IgD-negative memory B cell (primary cell): ENCODE data around the gene IRF4. TPM values are rescaled to one million over a fixed set of nuclear protein-coding genes. Genes with fewer than 3 reads are reported as not detected.
A peak's percentile ranks its signal among the peaks of the same experiment; 100 is the strongest.
"Not testable (repeated sequence)": the region's sequence is repeated elsewhere in the genome, so short reads cannot be mapped to it uniquely, and the experiment has no call there.

Experiments used
- H3K27ac Mint-ChIP-seq, 3 donors: one replicate each; pipeline ENCODE4 v1.8.0; 2020 to 2022; ENCODE audit warnings: mild to moderate bottlenecking in 3 of 3, mixed read lengths in 3 of 3, moderate library complexity in 1 of 3
- H3K27me3 Mint-ChIP-seq: one replicate; pipeline ENCODE4 v1.8.0; 2021; ENCODE audit warnings: mixed read lengths
- H3K36me3 Mint-ChIP-seq: one replicate; pipeline ENCODE4 v1.8.0; 2020; ENCODE audit warnings: mild to moderate bottlenecking, mixed read lengths
- H3K4me1 Mint-ChIP-seq, 3 donors: one replicate each; pipeline ENCODE4 v1.8.0; 2020 to 2022; ENCODE audit warnings: mixed read lengths in 3 of 3, mild to moderate bottlenecking in 1 of 3
- H3K4me3 Mint-ChIP-seq, 4 donors: one replicate each; pipeline ENCODE4 v1.8.0; 2020 to 2022; ENCODE audit warnings: mild to moderate bottlenecking in 4 of 4, mixed read lengths in 4 of 4, moderate library complexity in 3 of 4
- H3K9me3 Mint-ChIP-seq, 3 donors: one replicate each; pipeline ENCODE4 v1.8.0; 2020 to 2021; ENCODE audit warnings: mixed read lengths in 3 of 3, mild to moderate bottlenecking in 1 of 3
- polyA plus RNA-seq: library from polyadenylated mRNA; unstranded; fragments of 300-500 nt; fragmentation: Illumina TruSeq; gene quantifications from one replicate; pipeline ENCODE4 v1.2.3, GENCODE V29; 2021

IRF4 gene
- polyA plus RNA-seq, 1 donor from 2014 or later, result 22.9 TPM

GRCh38 chr6:366389-367297, 24.9 kb upstream of the IRF4 start:
- H3K36me3 Mint-ChIP-seq, result peaks cover 6% of the 10 kb centered on the region
- H3K4me1 Mint-ChIP-seq, result peaks cover 22 to 37% (median 35%) of the 10 kb centered on the region in 3 donors
- peaks cover 0 to 3% (median 2%) of the 10 kb centered on the region in 3 donors for H3K9me3 Mint-ChIP-seq
- peaks cover 10% of the 10 kb centered on the region for H3K27me3 Mint-ChIP-seq
- peak overlapping the region; percentile 1 to 65 (median 6) for H3K27ac Mint-ChIP-seq
- peak overlapping the region in 1 of 4 donors; percentile 81 for H3K4me3 Mint-ChIP-seq

GRCh38 chr6:367298-367794, 24.2 kb upstream of the IRF4 start:
- Mint-ChIP-seq H3K4me1 (peaks cover 21 to 36% (median 34%) of the 10 kb centered on the region in 3 donors), H3K27me3 (peaks cover 12% of the 10 kb centered on the region), H3K36me3 (peaks cover 6% of the 10 kb centered on the region), H3K4me3 (no peak overlapping the region), H3K9me3 (peaks cover 0 to 3% (median 2%) of the 10 kb centered on the region in 3 donors), H3K27ac (peak overlapping the region in 1 of 3 donors; percentile 1)

DNA sequence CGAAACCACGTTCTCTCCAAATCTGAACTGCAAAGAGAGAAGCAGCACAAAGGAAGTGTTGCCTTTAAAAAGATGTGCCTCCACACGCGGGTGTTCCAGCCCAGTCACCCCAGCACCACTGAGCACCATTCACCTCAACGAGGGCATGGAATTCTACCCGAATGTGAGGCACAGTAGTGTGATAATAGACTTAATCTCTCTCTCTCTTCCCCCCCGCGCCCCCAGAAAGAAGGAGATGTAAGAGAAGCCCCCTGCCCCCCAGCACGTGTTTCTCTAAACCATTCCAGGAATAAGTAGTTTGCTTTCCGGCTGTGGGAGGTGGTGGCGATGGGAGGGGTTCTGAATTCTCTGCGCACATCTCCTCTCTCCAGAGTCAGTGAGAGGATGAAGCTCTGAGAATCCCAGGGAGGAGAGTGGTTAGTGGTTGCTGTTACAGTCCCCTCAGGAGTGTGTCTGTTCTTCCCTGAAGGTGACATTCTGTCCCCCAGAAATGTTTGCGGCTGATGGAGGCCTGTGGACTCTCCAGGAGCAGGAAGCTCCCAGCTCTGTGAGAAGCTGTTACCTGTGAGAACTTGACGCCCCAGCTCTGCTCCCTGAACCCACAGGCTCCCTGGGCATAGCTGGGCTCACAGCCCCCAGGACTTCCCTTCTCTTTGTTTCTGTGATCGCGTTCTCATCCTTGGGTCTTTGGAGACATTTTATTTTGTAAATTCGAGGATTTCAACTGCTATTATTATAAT, 23.5 kb upstream of the IRF4 start:
- H3K4me1 Mint-ChIP-seq, result peaks cover 25 to 42% (median 41%) of the 10 kb centered on the region in 3 donors
- no peak overlapping the region for H3K27ac Mint-ChIP-seq
- H3K27me3 Mint-ChIP-seq, result peaks cover 17% of the 10 kb centered on the region
- H3K4me3 Mint-ChIP-seq, result no peak overlapping the region
- H3K9me3 Mint-ChIP-seq, result peaks cover 0 to 3% (median 2%) of the 10 kb centered on the region in 3 donors
- peaks cover 6% of the 10 kb centered on the region for H3K36me3 Mint-ChIP-seq

DNA sequence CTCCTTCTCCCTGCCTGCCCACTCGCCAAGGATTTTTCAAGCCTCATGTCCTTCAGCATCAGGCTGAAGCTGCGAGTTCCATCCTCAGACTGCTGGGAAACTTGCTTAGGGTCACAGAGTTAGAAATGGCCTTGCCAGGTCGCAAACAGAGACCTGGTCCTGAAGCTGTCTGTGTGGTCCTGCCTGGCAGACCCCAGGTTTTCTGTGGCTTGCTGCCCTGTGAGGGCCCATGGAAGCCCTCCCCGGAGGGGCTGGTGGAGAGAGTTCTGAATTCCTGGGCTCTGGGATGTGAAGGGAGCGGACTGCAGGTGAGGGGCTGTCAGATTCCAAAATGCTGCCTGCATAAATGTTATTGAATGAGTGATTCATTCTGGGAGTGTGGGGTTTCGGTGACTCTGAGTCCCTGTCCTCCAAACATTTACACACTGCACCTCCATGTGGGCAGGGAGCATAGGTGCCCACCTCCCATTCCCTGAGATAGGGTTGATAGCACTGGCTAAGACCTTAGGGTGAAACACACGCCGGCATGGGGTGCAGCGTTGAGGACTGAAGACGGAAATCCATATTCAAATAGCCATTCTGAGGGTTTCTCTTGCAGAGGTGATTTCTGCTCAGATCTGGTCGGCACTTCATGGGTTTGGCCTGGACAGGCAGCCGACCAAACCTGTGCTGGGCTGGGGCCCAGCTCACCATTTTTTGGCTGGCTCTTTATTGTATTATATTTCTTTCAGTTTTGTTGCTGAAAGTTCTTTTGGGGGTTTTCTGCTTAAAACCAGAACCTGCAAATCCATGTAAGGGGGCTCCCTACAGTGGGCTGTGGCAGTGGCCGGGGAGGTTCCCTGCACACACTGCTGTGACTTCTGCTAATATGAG, 21.8 kb upstream of the IRF4 start:
- Mint-ChIP-seq H3K36me3 (no peaks in the 10 kb centered on the region), H3K27ac (no peak overlapping the region), H3K9me3 (peaks cover 0 to 2% (median 0%) of the 10 kb centered on the region in 3 donors), H3K4me3 (peak overlapping the region in 1 of 4 donors; percentile 54), H3K27me3 (peaks cover 19% of the 10 kb centered on the region), H3K4me1 (peaks cover 24 to 39% (median 36%) of the 10 kb centered on the region in 3 donors)

DNA sequence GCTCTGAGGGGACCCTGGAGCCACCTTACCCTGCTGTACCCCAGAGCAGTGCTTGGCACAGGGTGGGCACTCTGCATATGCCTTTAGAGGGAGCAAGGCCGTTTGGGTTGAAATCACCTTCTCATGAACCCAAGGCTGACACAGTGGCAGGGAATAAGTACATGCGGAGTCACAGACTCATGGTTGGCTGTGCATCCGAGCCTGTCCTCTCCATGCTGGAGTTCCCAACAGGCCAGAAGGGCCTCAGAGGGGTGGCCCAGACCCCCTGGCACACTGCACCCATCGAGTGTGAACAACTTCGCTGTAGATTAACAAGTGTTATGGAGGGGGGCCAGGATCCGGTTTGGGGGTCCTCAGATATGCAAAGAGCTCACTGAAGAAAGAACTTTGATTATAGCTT, 21.0 kb upstream of the IRF4 start:
- Mint-ChIP-seq H3K27me3 (peaks cover 19% of the 10 kb centered on the region), H3K36me3 (no peaks in the 10 kb centered on the region), H3K4me1 (peaks cover 18 to 33% (median 28%) of the 10 kb centered on the region in 3 donors), H3K4me3 (peak overlapping the region in 1 of 4 donors; percentile 20), H3K9me3 (peaks cover 0 to 2% (median 0%) of the 10 kb centered on the region in 3 donors), H3K27ac (peak overlapping the region in 1 of 3 donors; percentile 74)

- H3K27ac Mint-ChIP-seq, H3K36me3 Mint-ChIP-seq, H3K9me3 Mint-ChIP-seq, H3K4me3 Mint-ChIP-seq: not testable (repeated sequence)
- Mint-ChIP-seq H3K4me1 (peaks cover 17 to 26% (median 17%) of the 10 kb centered on the region in 3 donors), H3K27me3 (peaks cover 19% of the 10 kb centered on the region)
These were observed 19.7 kb upstream of the IRF4 start for GRCh38 chr6:371851-372250.

- no peak overlapping the region for H3K27ac Mint-ChIP-seq
- peaks cover 19 to 28% (median 22%) of the 10 kb centered on the region in 3 donors for H3K4me1 Mint-ChIP-seq
- peaks cover 16% of the 10 kb centered on the region for H3K27me3 Mint-ChIP-seq
- H3K9me3 Mint-ChIP-seq, result peaks cover 0 to 4% (median 0%) of the 10 kb centered on the region in 3 donors
- H3K36me3 Mint-ChIP-seq, result no peaks in the 10 kb centered on the region
- H3K4me3 Mint-ChIP-seq, result peak overlapping the region in 3 of 4 donors; percentile 74 to 89 (median 85)
These were observed 19.1 kb upstream of the IRF4 start for GRCh38 chr6:372336-372911.

GRCh38 chr6:373031-373430, 18.5 kb upstream of the IRF4 start:
- Mint-ChIP-seq H3K4me3 (peak overlapping the region in 3 of 4 donors; percentile 74 to 89 (median 85)), H3K27ac (no peak overlapping the region), H3K9me3 (peaks cover 0 to 4% (median 0%) of the 10 kb centered on the region in 3 donors), H3K27me3 (peaks cover 12% of the 10 kb centered on the region), H3K4me1 (peaks cover 24 to 32% (median 25%) of the 10 kb centered on the region in 3 donors), H3K36me3 (no peaks in the 10 kb centered on the region)

DNA sequence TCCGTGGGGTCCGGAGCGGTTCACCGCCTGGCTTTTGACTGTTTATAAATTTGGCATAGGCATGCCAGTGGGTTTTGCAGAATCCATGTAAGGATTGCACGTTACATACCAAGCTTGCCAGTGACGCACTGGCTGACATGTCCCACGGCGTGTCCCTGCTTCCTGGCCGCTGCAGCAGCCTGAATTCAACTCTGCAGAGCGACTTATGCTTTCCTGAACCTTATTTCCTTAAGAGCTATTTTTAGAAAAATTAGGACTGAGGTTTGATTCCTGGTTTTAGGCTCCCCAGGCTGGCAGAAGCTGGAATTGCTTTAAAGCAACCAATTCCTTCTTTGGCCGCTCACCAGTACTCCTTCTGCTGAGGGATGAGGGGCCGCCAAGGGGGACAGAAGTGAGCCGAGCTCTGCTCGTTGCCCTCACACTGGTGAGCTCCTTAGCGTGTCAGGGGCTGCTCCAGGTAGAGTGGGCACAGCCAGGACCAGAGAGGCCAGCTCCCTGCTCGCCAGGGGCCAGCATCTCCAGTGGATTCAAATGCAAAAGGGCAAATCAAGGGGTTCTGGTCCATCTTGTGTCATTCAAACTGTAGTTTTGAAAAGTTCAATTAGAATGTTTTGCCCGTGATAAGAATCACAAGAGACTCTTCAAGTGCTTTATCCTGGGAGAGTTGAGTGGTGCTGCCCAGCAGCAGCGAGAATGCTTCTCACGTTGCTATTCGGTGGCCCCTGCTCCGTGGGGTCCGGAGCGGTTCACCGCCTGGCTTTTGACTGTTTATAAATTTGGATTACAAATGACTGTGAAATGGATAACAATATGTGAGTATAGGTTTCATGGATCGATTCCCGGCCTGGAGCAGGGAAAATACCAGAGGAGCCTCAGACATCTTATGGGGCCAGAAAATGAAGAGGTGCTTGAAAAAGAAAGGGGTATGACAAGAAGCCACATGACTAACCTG, 17.5 kb upstream of the IRF4 start:
- H3K4me1 Mint-ChIP-seq, result peaks cover 34 to 42% (median 35%) of the 10 kb centered on the region in 3 donors
- H3K36me3 Mint-ChIP-seq, result no peaks in the 10 kb centered on the region
- peaks cover 12% of the 10 kb centered on the region for H3K27me3 Mint-ChIP-seq
- H3K27ac Mint-ChIP-seq, result no peak overlapping the region
- H3K9me3 Mint-ChIP-seq, result peaks cover 0 to 4% (median 0%) of the 10 kb centered on the region in 3 donors
- H3K4me3 Mint-ChIP-seq, result peak overlapping the region in 2 of 4 donors; percentile 3 to 23

DNA sequence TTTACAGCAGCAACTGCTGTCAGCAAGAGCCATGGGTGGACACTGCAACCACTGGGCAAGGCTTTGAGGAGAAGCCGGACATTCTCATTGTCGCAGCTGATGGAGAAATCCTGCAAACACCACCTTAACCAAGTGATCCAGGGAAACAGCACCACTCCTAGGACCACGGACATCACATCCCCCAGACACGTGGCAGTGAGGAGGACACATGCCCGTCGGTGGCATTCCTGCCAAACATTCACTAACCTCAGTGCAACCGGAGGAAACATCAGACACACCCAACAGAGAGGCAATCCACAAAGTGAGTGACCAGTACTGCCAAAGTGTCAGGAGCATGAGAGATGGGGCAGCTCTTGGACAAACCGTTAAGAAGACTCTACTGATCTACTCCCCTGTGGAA, 16.6 kb upstream of the IRF4 start:
- H3K27me3 Mint-ChIP-seq, result peaks cover 12% of the 10 kb centered on the region
- peaks cover 34 to 48% (median 40%) of the 10 kb centered on the region in 3 donors for H3K4me1 Mint-ChIP-seq
- peak overlapping the region in 1 of 3 donors; percentile 79 for H3K27ac Mint-ChIP-seq
- H3K36me3 Mint-ChIP-seq, result no peaks in the 10 kb centered on the region
- H3K4me3 Mint-ChIP-seq, result no peak overlapping the region
- H3K9me3 Mint-ChIP-seq, result peaks cover 0 to 4% (median 0%) of the 10 kb centered on the region in 3 donors

DNA sequence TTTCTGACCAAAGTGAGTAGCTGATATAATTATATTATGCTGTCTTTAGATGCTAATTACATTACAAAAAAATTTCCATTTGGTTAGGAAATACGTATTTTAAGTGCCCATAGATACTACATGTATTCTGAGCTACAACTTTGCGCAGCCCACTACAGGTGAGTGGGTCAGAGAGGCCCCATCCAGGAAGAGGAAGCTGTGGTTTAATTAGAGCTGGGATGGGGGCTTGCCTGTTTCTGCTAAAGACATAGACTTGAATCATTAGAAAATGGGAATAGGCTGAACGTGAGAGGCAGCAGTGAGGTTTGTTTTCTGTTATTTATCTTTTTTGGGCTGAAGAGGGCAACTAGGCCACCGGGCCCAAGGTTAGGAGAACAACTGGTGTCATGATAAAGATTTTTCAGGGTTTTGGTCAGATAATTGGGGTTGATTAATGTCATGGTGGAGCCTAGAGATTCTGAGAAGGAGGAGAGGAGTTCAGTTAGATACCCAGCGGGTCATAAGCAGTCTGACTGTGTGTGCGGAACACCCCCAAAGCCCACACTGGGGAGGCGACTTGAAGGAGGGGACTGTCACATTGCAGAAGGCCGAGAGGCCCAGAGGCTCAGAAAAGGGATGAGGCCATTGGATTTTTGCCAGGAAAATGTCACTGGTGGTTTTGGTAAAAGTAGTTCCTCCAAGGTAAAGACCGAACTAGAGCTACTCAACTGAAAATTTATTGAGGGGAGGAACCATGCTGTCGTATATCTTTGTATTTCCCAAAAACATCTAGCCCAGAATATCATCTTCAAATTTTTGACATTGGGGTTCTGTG, 14.5 kb upstream of the IRF4 start:
- Mint-ChIP-seq H3K36me3 (no peaks in the 10 kb centered on the region), H3K4me3 (peak overlapping the region in 3 of 4 donors; percentile 41 to 83 (median 65)), H3K27me3 (peaks cover 9% of the 10 kb centered on the region), H3K27ac (peak overlapping the region in 2 of 3 donors; percentile 88 to 94), H3K4me1 (peaks cover 42 to 57% (median 43%) of the 10 kb centered on the region in 3 donors), H3K9me3 (peaks cover 0 to 2% (median 0%) of the 10 kb centered on the region in 3 donors)

- not testable (repeated sequence) for H3K27me3 Mint-ChIP-seq, H3K9me3 Mint-ChIP-seq, H3K36me3 Mint-ChIP-seq
- H3K27ac Mint-ChIP-seq, result peak overlapping the region in 2 of 3 donors; percentile 77 to 94
- peak overlapping the region in 2 of 4 donors; percentile 2 to 49 for H3K4me3 Mint-ChIP-seq
- peaks cover 40 to 52% (median 42%) of the 10 kb centered on the region in 3 donors for H3K4me1 Mint-ChIP-seq
These were observed 13.9 kb upstream of the IRF4 start for GRCh38 chr6:377641-378020.
